ENCODE data around the gene ETV5. TPM values are rescaled to one million over a fixed set of nuclear protein-coding genes. Genes with fewer than 3 reads are reported as not detected.
A peak's percentile ranks its signal among the peaks of the same experiment; 100 is the strongest.

ETV5 gene
- total RNA-seq, 1 donor = 42.3 TPM

- Histone ChIP-seq H3K36me3 (ENCODE audit: insufficient read depth, low read length) (peaks cover 61% of the 10 kb centered on the region), H3K4me1 (ENCODE audit: insufficient read depth, low read length) (peaks cover 9% of the 10 kb centered on the region), H3K27me3 (ENCODE audit: insufficient read depth, low read length) (no peaks in the 10 kb centered on the region), H3K79me2 (ENCODE audit: insufficient read depth, low read length) (no peaks in the 10 kb centered on the region), H4K20me1 (ENCODE audit: insufficient read depth, low read length) (no peaks in the 10 kb centered on the region), H3K27ac (ENCODE audit: low read depth, low read length) (no peak overlapping the region), H3K9me3 (ENCODE audit: low read depth, low read length) (no peaks in the 10 kb centered on the region), H3K4me2 (ENCODE audit: insufficient read depth, low read length) (no peak overlapping the region), H2AFZ (ENCODE audit: low read length) (no peak overlapping the region), H3K4me3 (ENCODE audit: insufficient read depth, low read length) (no peak overlapping the region)
- no peak for DNase-seq (ENCODE audit: insufficient read length, low spot score, missing footprints)
- TF ChIP-seq CTCF (IDR thresholded peaks at IDR 0.05; ENCODE audit: extremely low read depth, low read depth, low read length) = no peak
These were observed 54.0 kb downstream of the ETV5 start for GRCh38 chr3:186054792-186055352.

- Histone ChIP-seq H4K20me1 (ENCODE audit: insufficient read depth, low read length) (no peaks in the 10 kb centered on the region), H2AFZ (ENCODE audit: low read length) (no peak overlapping the region), H3K4me2 (ENCODE audit: insufficient read depth, low read length) (no peak overlapping the region), H3K4me1 (ENCODE audit: insufficient read depth, low read length) (peaks cover 9% of the 10 kb centered on the region), H3K79me2 (ENCODE audit: insufficient read depth, low read length) (no peaks in the 10 kb centered on the region), H3K4me3 (ENCODE audit: insufficient read depth, low read length) (no peak overlapping the region), H3K9me3 (ENCODE audit: low read depth, low read length) (no peaks in the 10 kb centered on the region), H3K36me3 (ENCODE audit: insufficient read depth, low read length) (peaks cover 65% of the 10 kb centered on the region), H3K27me3 (ENCODE audit: insufficient read depth, low read length) (no peaks in the 10 kb centered on the region), H3K27ac (ENCODE audit: low read depth, low read length) (no peak overlapping the region)
- DNase-seq (ENCODE audit: insufficient read length, low spot score, missing footprints) = peak; percentile 59
- no peak for TF ChIP-seq CTCF (IDR thresholded peaks at IDR 0.05; ENCODE audit: extremely low read depth, low read depth, low read length)
These were observed 54.7 kb downstream of the ETV5 start for GRCh38 chr3:186053954-186054791.

- no peak overlapping the region for H2AFZ ChIP-seq (ENCODE audit: low read length)
- no peaks in the 10 kb centered on the region for H3K79me2 ChIP-seq (ENCODE audit: insufficient read depth, low read length)
- no peak for DNase-seq (ENCODE audit: insufficient read length, low spot score, missing footprints)
- H3K36me3 ChIP-seq (ENCODE audit: insufficient read depth, low read length) = peaks cover 77% of the 10 kb centered on the region
- H4K20me1 ChIP-seq (ENCODE audit: insufficient read depth, low read length) = peaks cover 2% of the 10 kb centered on the region
- no peak overlapping the region for H3K4me3 ChIP-seq (ENCODE audit: insufficient read depth, low read length)
- TF ChIP-seq CTCF (IDR thresholded peaks at IDR 0.05; ENCODE audit: extremely low read depth, low read depth, low read length) = no peak
- H3K27me3 ChIP-seq (ENCODE audit: insufficient read depth, low read length) = no peaks in the 10 kb centered on the region
- H3K27ac ChIP-seq (ENCODE audit: low read depth, low read length) = no peak overlapping the region
- H3K9me3 ChIP-seq (ENCODE audit: low read depth, low read length) = no peaks in the 10 kb centered on the region
- H3K4me1 ChIP-seq (ENCODE audit: insufficient read depth, low read length) = peaks cover under 1% of the 10 kb centered on the region
- no peak overlapping the region for H3K4me2 ChIP-seq (ENCODE audit: insufficient read depth, low read length)
These were observed 56.6 kb downstream of the ETV5 start for GRCh38 chr3:186052096-186052840.

- no peak overlapping the region for H2AFZ ChIP-seq (ENCODE audit: low read length)
- H3K9me3 ChIP-seq (ENCODE audit: low read depth, low read length) = no peaks in the 10 kb centered on the region
- no peak overlapping the region for H3K4me2 ChIP-seq (ENCODE audit: insufficient read depth, low read length)
- H3K4me3 ChIP-seq (ENCODE audit: insufficient read depth, low read length) = no peak overlapping the region
- H3K36me3 ChIP-seq (ENCODE audit: insufficient read depth, low read length) = peaks cover 57% of the 10 kb centered on the region
- H4K20me1 ChIP-seq (ENCODE audit: insufficient read depth, low read length) = peaks cover 2% of the 10 kb centered on the region
- TF ChIP-seq CTCF (IDR thresholded peaks at IDR 0.05; ENCODE audit: extremely low read depth, low read depth, low read length) = no peak
- no peak for DNase-seq (ENCODE audit: insufficient read length, low spot score, missing footprints)
- no peaks in the 10 kb centered on the region for H3K4me1 ChIP-seq (ENCODE audit: insufficient read depth, low read length)
- no peaks in the 10 kb centered on the region for H3K27me3 ChIP-seq (ENCODE audit: insufficient read depth, low read length)
- no peaks in the 10 kb centered on the region for H3K79me2 ChIP-seq (ENCODE audit: insufficient read depth, low read length)
- H3K27ac ChIP-seq (ENCODE audit: low read depth, low read length) = no peak overlapping the region
These were observed 59.9 kb downstream of the ETV5 start for GRCh38 chr3:186049001-186049400.

Data from osteoblast (primary cell).